ENCODE results near the gene SLC11A2.

GRCh38 chr12:51036279-51036678 is 10.1 kb upstream of the SLC11A2 start:
- no peak for TF ChIP-seq POLR2AphosphoS5 (IDR thresholded peaks at IDR 0.05; ENCODE audit: borderline replicate concordance, low read depth, low read length)
- TF ChIP-seq EZH2 (IDR thresholded peaks at IDR 0.05), result no peak
